HFFc6 (cell line): Measurements from ENCODE around the gene CCM2. TPM values are rescaled to one million over a fixed set of nuclear protein-coding genes. Genes with fewer than 3 reads are reported as not detected.
A peak's percentile ranks its signal among the peaks of the same experiment; 100 is the strongest.

Source experiments
- DNase-seq: peaks from one replicate; pipeline ENCODE4 v3.0.0-alpha.2; 2018
- H3K27ac Mint-ChIP-seq: 2 replicates; pipeline ENCODE4 v1.8.0; 2020; ENCODE audit warnings: mild to moderate bottlenecking, mixed read lengths
- H3K27me3 Mint-ChIP-seq: 2 replicates; pipeline ENCODE4 v1.8.0; 2021; ENCODE audit warnings: mild to moderate bottlenecking, moderate library complexity, mixed read lengths; ENCODE audit not compliant: insufficient read depth
- H3K36me3 Mint-ChIP-seq: 2 replicates; pipeline ENCODE4 v1.8.0; 2021; ENCODE audit warnings: low read depth, mixed read lengths
- H3K4me1 Mint-ChIP-seq: 2 replicates; pipeline ENCODE4 v1.8.0; 2020; ENCODE audit warnings: low read depth, mixed read lengths
- H3K4me3 Mint-ChIP-seq: 2 replicates; pipeline ENCODE4 v1.8.0; 2020; ENCODE audit warnings: mild to moderate bottlenecking, moderate library complexity, mixed read lengths
- H3K9me3 Mint-ChIP-seq: 2 replicates; pipeline ENCODE4 v1.8.0; 2020; ENCODE audit warnings: mild to moderate bottlenecking, mixed read lengths
- CTCF ChIP-seq: fragments of 200-600 bp; sonication (generic); IDR thresholded peaks from 2 replicates; pipeline ENCODE4 v1.5.0; 2021; ENCODE audit warnings: antibody characterized with exemption, mild to moderate bottlenecking
- long read RNA-seq: library from polyadenylated mRNA; unstranded; transcript quantifications from one replicate; pipeline ENCODE4 v2.0.0, GENCODE V29; 2019
- total RNA-seq, 6 experiments: library from RNA; stranded (reverse); fragmentation: NEBNext Ultra II Directional; extraction: Animal tissue kit (Norgen Biotek cat#: 25700); gene quantifications; 2 replicates in 1 of 6; 3 replicates in 5 of 6; pipeline ENCODE4 v1.2.3, GENCODE V29; 2021

The CCM2 gene
- total RNA-seq = 10 to 100 TPM; 50.3 to 57.4 (median 52.7) TPM
- long read RNA-seq, transcript CCM2-218 (9 exons, 1,719 nt) = minor isoform, 5 of 34 reads
- long read RNA-seq, transcript CCM2-201 (10 exons, 1,894 nt) = major isoform, 14 of 34 reads
- long read RNA-seq, partial matches to known transcripts = 7 of 34 reads
- long read RNA-seq, other reads (novel, unspliced or antisense) = 3 of 34 reads

DNA sequence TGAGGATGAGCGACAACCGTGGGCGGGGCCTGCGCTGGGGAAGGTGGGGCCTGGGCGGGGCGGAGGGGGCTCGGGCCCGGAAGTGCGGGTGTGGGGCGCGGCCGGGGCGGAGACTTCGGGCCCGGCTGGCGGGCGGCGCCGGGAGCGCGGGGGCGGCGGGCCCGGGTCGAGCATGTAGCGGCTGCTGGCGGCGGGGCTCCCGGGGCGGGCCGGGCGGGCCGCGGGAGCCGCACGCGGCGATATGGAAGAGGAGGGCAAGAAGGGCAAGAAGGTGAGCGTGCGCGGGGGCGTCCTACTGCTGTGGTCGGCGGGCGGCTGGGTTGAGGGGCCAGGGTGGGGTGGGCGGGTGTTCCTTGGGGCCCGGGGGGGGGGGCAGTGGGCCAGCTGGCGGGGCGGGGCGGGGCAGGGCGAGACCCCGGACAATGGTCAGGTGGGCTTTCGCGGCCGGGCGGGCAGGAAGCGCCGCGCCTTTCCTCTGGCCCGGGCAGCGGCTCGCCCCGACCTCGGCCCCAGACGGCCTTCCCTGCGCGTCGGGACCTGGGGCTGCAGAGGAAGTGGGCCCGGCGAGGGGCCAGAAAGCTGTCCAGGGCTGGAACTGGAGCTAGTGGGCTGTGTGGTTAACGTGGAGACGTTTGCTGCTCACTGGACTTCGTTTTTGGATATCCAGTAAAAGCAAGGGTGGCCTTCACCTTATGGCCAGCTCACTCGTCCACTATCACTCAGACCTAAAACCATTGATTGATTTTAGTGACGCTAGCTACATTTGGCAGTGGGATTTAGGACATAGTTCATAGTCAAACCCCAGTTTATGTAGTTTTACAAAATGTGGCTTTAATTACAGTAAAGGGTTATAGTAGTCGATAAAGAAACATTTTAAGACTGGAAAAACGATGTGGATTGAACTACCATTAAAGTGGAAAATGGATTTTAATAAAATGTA, at the start of gene CCM2:
TSS of gene CCM2 (plus strand) at position 109 of the 940 bp plus-strand sequence. CDS start at position 242, 133 bp downstream.
- no peak for DNase-seq
- Mint-ChIP-seq H3K27ac (peak within 1 kb of the TSS; percentile 90), H3K4me1 (peaks cover 21% of the 10 kb centered on the region), H3K9me3 (no peaks in the 10 kb centered on the region), H3K36me3 (peaks cover 4% of the 10 kb centered on the region; the same call in 1 of the 2 replicates), H3K27me3 (no peaks in the 10 kb centered on the region; the same call in 1 of the 2 replicates), H3K4me3 (peak within 1 kb of the TSS; percentile 92)
- TF ChIP-seq CTCF = no peak

DNA sequence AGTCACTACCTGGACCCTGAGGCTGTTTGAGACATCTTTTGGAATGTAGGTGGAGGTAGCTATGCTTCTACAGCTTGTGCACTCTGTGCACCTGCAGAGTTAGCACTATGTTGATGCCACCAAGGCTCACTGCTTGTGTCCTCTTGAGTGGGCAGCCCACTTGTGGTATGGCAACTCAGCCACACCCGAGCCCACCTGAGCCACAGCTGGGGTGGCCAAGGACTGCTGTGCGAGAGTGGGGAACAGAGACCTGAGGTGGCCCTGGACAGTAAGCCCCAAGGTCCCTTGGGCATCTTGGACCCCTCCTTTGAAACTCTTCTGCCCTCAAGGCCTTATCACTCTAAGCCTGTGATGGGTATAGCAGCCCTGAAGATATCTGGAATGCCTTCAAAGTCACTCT, 46.8 kb upstream of the CCM2 start:
- Mint-ChIP-seq H3K36me3 (no peaks in the 10 kb centered on the region), H3K27ac (no peak overlapping the region), H3K4me1 (no peaks in the 10 kb centered on the region), H3K9me3 (no peaks in the 10 kb centered on the region), H3K27me3 (peaks cover 28% of the 10 kb centered on the region), H3K4me3 (no peak overlapping the region)
- no peak for DNase-seq
- no peak for TF ChIP-seq CTCF

- no peak overlapping the region for H3K27ac Mint-ChIP-seq
- H3K4me3 Mint-ChIP-seq = no peak overlapping the region
- no peak for DNase-seq
- TF ChIP-seq CTCF = no peak
- H3K36me3 Mint-ChIP-seq = no peaks in the 10 kb centered on the region
- no peaks in the 10 kb centered on the region for H3K9me3 Mint-ChIP-seq
- peaks cover 15% of the 10 kb centered on the region for H3K4me1 Mint-ChIP-seq
- H3K27me3 Mint-ChIP-seq = peaks cover 26% of the 10 kb centered on the region
Measured at GRCh38 chr7:44955733-44956132, 44.3 kb upstream of the CCM2 start.

DNA sequence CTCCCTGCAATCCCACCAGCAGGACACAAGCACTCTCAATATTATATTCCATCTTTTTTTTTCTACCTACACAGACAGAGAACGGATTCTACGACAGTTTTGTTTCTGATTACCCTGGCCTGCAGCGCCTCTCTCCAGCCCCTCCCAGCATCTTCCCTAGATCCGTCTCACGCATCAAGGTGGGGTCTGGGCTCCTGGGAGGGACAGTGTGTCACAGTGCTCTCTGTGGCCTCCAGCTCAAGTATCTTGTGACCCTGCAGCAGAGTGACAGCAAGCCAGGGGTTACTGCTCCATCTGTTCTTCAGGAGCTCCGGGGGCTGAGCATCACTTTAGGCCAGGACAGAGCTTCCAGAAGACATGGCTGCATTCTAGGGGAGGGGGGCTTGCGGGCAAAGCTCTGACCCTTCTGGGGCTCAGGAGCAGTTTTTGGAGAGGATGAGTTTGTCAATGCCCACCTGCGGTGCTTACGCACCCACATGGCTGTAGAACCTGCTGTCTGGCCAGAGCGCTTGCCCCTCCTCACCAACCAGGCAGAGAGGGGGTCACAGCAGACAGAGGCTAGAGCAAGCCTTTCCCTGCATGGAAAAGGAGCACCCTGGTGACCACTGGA, 43.7 kb upstream of the CCM2 start:
- Mint-ChIP-seq H3K27me3 (peaks cover 22% of the 10 kb centered on the region), H3K4me1 (peaks cover 15% of the 10 kb centered on the region), H3K36me3 (no peaks in the 10 kb centered on the region), H3K9me3 (no peaks in the 10 kb centered on the region), H3K27ac (no peak overlapping the region), H3K4me3 (no peak overlapping the region)
- DNase-seq = no peak
- TF ChIP-seq CTCF = no peak

GRCh38 chr7:44958645-44959344, 41.2 kb upstream of the CCM2 start:
- TF ChIP-seq CTCF = no peak
- peak overlapping the region; percentile 14; the same call in 1 of the 2 replicates for H3K4me3 Mint-ChIP-seq
- H3K27ac Mint-ChIP-seq = no peak overlapping the region
- no peaks in the 10 kb centered on the region for H3K36me3 Mint-ChIP-seq
- H3K4me1 Mint-ChIP-seq = peaks cover 15% of the 10 kb centered on the region
- no peaks in the 10 kb centered on the region for H3K9me3 Mint-ChIP-seq
- DNase-seq = no peak
- peaks cover 21% of the 10 kb centered on the region for H3K27me3 Mint-ChIP-seq
